ENCODE measurements around the gene CHL1. TPM values are rescaled to one million over a fixed set of nuclear protein-coding genes. Genes with fewer than 3 reads are reported as not detected.

Gene CHL1
- total RNA-seq, 1 donor from 2014 or later = 5.5 TPM

DNA sequence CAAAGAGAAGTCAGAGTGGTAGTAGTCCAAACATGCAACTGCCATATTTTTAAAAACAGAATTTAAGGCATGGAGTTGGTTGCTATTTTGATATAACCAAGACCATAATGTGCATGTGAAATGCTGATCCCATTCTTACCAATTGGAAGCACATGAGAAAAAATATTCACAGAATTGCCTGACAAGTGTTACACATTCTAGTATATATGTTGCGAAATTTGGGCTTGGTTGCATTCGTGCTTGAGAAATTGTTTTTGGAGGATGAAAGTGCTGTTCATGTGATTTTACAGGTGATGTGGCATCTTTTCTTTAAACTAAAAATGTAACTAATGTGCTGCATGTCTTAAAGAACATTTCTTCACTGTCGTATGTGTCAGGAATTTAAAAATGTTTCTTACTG, 199.7 kb downstream of the CHL1 start:
- DNase-seq (ENCODE audit: low spot score) = no peak

DNA sequence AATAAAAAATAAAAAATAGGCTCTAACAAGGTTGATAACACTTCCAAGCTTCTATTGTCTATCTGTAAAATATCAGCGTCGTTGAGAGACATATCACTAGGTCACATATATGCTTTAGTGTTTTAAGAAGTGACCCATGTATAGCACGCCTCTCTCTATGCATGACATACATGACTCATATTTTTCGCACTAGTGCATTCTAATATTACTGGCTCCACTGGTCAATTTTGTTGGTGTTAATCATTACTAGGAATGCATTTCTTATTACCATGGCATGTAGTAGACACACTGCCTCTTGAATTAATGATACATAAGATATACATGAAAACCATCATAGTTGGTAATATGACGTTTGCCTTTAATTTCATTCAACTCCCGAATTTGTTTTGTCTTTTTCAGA, 203.1 kb downstream of the CHL1 start:
- DNase-seq (ENCODE audit: low spot score) = no peak

DNA sequence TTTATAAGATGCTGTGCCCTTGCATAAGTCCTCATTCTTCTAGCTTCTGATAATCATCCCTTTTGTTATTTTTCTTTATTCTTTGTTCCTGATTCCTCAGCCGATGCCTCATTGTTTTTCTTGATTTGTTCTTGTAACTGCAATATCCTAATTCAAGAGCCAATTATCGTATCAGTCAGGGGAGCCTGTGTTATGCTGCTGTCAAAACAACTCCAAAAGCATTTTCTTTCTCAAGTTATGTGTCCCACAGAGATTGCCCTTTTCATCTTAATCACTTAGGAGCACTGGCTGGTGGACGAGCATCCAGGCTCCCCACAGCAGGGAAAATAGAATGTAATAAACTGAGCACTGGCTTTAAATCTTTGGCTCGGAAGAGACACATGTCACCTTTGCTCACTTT, 207.3 kb downstream of the CHL1 start:
- DNase-seq (ENCODE audit: low spot score) = no peak

DNA sequence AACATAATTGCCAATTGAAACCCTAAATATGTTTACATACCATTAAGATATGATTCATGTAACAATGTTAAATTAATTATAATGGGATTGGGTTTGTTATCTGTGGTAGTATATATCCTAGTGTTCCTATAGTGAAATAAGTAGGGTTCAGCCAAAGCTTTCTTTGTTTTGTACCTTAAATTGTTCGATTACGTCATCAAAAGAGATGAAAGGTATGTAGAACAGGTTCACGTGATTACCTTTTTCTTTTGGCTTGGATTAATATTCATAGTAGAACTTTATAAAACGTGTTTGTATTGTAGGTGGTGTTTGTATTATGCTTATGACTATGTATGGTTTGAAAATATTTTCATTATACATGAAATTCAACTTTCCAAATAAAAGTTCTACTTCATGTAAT, 212.4 kb downstream of the CHL1 start:
- no peak for DNase-seq (ENCODE audit: low spot score)

DNA sequence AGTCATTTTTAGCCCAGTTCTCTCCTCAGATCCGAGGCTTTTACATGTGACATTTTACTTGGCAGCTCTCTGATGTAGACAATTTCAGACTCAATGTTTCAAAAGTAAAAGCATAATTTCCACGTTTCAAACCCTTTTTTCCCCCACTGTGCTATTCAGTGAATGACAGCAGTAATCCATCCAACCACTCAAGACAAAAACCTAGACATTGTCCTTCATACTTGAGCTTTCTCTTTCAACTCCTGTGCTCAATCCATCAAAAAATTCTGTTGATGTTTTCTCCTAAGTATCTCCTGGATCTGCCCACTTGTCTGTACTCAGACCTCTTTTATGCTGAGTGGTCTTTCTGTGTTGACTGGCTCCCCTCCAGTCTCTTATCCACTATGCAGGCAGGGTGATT, 214.7 kb downstream of the CHL1 start:
- no peak for DNase-seq (ENCODE audit: low spot score)

DNA sequence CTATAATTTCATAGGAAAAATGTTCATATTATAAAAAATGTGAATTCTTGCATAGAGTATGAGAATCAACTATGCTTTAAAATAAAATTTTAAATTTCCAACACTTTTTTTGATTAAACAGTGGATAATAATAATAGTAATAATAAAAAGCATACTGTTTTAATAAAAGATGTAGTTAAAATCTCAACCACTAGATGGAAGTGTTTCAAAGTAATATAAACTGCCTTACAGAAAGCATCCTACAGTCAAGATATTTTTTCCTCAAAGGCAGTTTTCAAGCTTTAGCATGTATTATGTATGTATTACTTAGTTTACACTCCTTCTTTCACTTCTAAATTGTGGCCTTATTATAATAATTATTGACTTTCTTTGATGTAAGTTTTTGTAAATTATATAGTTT, 217.5 kb downstream of the CHL1 start:
- no peak for DNase-seq (ENCODE audit: low spot score)

DNA sequence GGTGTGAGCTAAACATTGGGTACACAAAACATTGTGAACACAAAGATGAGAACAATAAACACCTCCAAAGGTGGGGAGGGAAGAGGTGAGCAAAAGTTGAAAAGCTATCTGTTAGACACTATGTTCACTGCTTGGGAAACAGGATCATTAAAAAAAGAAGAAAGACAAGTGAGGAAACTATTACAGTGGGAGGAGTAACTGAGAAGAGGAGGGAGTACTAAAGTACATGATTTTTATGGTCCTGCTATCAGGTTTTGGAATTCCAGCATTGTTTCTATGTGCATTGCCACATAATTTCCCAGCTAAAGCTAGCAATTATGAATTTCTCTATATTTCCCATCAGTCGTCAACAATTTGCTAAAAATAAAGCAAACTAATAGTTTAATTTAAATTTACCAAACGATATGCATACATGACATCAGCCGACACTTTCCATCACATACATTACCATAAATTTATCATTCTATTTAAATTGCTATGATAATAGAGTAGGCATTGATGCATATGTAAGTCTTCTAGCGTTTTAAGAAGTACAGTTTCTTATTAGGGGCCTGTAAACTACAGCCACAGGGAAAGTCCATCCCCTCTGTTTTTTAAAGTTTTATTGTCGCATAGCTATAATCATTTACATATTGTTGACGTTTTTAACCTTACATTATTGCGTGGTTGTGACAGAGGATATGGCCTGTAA, 221.8 kb downstream of the CHL1 start:
- DNase-seq (ENCODE audit: low spot score) = no peak

DNA sequence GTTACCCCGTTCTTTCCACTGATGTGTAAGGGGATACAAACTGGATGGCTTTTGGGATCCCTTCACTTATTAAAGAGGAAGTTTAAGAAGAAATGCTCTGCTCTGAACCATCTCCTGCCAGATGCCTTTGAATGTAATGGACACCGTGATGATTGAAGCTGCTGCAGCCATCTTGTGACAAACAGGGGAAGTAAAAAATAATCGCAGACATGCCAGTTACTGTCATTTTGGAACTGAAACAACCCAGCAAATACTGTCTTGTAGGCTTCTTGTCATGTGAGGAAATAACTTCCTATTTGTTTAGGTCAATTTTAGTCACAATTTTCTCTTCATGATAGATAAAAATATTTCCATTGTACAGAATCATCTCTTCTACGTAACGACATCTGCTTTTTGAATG, 224.0 kb downstream of the CHL1 start:
- no peak for DNase-seq (ENCODE audit: low spot score)

DNA sequence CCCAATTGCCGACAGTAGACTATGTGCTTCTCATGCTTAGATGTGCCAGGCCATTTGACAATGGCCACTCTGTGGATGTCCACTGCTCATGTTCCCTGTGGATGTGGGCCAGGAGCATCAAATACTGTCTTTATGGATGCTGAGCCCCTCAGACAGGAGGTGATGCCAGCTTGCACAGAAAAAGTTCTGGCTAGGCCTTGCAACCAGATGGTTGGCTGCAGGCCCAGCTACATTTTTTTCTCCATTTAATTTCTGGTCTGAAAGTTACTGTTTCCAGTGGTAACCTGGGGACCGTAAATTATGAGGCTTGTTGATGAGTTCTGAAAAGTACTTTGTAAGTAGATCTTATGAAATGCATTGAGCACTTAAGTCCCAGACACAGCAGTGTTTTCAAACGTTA, 228.5 kb downstream of the CHL1 start:
- no peak for DNase-seq (ENCODE audit: low spot score)

DNA sequence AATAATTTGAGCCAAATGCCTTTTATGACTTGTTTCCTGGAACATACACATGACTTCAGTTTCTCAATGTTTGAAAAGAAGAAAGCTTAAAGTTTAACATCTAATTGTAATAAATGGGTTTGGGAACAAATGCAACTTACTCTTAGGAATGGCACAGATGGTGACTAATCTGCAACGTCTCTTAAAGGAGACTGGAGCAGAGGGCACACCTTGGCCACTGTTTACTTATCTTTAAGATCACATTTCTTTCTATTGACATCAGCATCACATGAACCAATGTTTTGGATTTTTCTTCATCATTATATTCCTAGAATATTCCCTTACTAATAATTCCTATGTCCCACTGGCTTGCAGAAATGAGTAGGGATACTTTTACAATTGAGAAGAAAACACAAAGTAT, 229.5 kb downstream of the CHL1 start:
- no peak for DNase-seq (ENCODE audit: low spot score)

DNA sequence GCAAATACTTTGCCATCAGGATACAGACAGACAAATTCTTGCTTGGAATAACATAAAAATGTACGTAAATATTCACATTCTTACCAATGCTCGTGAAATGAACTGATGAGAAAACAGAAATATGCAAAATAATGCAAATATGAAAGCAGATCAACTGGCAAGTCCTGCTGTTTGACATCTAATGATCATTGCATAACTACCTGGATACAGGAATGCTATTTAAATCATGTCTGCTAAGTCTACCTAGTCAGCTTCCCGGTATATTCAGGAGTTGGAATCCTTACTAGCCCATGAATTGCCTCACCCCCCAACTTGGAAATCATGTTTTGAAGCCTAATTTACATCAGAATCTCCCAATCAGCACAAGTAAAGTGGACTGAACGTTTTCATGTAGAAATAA, 230.6 kb downstream of the CHL1 start:
- no peak for DNase-seq (ENCODE audit: low spot score)

DNA sequence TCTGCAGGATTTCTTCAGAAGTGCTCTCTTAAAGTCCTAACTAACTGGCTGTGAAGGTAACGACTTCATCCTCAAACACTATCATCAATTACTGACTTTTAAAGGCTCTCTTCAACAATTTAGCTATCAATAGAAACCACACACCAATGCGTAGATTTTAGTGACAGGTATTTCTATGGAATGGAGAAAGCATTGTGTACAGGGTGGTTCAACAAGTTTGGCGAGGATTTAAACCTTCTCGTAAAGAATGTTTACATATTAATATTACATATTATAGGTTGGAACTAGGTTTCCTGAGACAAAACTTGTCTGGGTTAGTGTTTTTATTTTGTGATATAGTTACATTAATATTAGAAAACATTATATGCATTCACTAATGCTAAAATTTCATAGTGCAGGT, 233.6 kb downstream of the CHL1 start:
- DNase-seq (ENCODE audit: low spot score) = no peak

DNA sequence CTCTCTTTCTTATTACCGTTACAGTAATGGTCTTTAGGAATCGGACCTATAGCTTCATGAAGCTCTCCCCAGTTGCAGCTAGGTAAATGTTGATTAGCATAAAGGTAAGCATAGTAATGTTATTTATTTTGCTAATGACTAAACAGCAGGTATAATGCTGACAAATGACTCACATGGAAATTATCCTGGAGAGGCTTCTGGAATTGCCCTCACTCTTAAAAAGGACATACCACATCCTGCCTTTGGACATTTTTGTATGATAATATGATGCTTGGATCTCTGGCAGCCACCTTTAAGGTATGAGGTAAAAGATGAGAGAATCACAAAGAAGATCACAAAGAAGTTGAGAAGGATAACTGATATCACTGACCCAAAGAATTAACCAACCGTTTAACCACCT, 238.6 kb downstream of the CHL1 start:
- no peak for DNase-seq (ENCODE audit: low spot score)

DNA sequence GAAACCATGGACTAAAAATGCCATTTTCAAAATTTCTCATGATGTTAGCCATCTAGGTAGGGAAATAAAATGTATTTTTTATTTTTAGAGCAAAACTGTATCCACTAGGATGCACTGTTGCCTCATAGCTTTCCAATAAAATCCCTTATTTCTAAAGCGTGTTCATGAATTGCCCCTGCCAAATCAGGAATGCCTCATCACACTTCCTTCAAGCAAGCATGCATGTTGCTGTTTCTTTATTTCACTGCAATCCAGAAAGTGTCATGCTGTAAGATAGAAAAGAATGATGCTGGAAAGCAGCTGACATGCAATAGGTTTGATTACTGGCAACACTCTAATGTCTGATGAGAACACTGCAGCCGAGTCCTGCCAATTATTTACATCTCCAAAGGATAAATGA, 239.5 kb downstream of the CHL1 start:
- no peak for DNase-seq (ENCODE audit: low spot score)

DNA sequence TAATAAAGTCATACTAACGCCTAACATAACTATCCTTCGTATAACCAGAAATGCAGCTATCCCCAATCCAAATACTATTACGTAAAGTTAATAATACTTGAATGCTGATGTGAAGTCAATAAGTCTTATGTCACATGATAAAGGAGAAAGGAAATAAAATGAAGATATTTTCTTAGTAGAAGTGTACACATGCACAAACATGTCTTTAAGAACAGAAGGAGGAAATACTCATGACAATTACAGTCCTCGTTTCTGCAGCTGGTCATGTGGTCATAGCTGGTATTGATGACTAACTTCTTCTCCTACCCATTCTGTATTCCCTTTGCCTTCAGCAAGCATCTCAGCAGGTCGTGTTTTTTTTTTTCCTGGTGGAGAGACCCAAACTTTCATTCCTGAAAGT, 244.3 kb downstream of the CHL1 start:
- no peak for DNase-seq (ENCODE audit: low spot score)

DNA sequence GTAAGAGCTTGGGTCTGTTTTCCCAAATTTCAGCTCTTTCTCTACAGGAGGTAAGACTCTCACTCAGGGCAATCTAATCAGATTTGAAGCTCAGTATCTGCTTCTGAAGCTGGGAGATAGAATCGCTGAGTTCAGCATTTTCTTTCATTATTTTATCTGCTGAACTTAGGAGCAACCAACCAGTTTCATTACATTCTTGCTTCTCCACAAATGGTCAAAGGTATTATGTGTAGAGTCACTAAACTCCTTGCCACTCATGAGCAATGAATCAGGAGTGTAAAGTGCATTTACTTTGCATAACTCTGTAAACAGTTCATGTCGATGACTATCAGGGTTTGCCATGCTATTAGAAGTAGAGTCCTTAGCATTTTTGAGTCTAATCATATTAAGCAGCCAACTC, 249.4 kb downstream of the CHL1 start:
- no peak for DNase-seq (ENCODE audit: low spot score)

DNA sequence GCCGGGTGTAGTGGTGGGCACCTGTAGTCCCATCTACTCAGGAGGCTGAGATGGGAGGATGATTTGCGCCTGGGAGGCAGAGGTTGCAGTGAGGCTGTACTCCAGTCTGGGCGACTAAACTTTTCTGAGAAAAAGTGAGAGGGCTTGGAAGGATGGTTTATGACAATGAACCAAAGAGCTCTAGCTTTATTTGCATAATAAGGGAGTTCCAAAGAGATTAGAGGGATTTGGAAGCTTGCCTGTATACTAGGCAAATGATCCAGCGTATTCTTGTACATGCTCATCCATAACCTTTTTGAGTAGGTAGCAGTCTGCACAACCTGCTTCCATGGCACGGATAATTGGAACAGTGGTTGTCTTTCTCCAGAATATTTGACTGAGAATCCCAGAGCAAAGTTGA, 251.1 kb downstream of the CHL1 start:
- DNase-seq (ENCODE audit: low spot score) = no peak

DNA sequence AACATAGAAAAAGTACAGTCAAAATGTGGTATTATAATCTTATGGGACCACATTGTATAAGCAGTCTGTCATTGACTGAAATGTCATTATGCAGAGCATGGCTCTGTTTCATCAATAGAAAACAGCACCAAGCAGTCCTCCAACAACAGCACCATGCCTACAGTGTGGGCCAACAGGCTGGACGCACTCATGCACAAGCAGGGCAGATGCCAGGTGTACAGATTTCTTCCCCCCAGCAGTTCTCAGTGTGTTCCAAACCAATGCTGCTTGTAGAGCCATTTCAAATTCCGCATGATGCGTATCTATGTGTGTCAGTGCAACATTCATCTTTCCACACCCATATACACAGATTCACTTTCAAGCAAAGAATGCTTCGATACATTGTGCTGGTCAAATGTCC, 253.1 kb downstream of the CHL1 start:
- DNase-seq (ENCODE audit: low spot score) = no peak

DNA sequence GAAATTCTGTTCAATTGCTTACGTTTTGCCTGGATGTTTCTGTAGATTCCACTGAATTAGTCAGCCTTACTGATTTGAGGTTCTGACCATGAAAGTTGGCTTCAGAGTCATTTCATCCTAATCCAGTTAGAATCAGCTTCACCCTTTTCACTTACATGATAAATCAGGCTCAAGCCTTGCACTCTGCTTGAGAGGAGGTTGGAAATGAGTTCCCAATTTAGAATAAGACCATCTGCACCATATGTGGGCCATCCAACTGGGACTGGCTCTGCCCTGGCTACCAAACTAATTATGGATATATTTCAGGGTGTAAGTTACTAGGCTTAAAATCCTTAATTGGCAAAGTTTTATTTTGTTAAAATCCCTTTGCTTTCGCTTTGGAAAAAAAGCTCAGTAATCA, 255.7 kb downstream of the CHL1 start:
- DNase-seq (ENCODE audit: low spot score) = no peak

DNA sequence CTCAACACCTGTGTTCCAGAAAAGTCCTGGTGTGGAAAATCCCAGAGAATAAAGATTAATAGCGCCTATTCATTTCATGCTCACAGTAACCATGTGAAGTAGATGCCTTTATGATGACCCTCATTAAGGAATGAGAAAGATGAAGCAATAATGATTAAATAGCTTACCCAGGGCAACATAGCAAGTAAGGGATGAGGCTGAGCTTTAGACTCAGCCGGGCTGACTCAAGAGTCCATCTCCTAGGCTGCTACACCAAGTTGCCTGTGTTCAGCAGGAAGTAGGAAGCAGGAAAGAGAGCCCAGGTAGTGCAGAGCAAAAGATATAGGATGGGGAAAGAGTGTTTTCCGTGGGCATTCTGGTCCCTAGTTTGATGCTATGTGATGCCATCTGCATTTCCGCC, 256.5 kb downstream of the CHL1 start:
- no peak for DNase-seq (ENCODE audit: low spot score)

DNA sequence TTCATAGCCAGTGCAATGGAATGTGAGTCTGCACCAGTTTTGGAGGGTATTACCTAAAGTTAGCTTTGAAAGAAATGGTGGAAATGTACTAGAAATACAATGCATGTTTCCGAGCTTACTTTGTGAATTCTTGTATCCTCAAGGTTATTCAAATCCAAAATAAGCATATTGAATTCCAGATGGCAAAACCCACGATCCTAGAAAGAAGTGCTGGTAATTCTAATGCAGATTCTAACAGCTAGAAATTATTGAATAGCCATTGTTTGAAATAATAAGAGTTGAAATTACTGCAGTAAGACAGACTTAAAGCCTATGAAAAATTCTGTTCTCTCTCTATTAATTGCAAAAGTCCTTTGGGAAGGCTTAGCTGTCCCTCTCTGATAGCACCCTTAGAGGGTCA, 258.4 kb downstream of the CHL1 start:
- DNase-seq (ENCODE audit: low spot score) = no peak

DNA sequence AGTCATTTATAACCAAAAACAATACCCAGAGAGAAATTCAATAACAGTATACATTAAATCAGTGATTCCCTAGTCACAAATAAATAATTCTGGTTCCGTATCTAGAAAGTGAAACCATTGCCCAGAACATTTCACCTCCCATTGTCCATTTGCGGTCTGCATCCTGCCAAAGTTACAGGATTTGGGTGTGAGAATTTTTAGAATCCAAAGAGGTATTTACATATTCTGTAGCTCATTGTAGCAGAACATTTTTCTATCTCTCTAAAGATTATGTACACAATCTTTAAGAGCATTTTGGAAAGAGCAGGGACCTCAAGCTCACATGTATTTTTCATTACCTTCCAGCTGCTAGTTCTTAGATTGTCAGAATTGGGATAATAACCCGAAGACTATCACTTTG, 261.6 kb downstream of the CHL1 start:
- DNase-seq (ENCODE audit: low spot score) = no peak

DNA sequence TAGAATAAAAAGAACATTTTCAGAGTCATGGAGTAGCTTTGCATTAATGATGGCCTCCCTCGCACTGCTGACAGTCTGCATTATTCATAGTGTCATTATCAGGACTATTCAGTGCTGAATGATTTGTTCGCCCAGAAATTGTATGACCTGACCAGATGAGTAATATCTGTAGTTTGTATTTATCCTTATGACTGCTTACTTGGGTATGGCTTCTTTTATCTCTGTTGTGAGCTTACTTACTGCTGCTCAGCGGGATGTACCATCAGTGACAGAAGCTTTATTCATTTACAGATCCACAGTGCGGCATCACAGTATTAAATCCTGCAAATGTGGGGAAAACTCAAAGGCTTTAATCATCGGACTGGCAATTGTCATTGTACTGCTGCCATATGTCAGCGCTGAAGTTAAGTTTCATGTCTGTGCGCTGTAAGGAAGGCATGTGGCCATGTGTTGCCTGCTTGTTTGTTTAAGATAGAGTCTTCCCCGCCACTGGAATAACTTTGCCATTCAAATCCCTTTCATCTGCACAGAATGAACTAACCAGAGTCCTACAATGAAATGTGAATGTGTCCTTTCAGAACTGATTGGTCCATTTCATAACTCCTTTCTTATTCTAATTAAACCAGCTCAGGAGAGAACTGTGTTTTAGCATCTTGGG, 262.2 kb downstream of the CHL1 start:
- DNase-seq (ENCODE audit: low spot score) = no peak

Data from ureter (tissue), 1 donor.